Testis (tissue), 3 donors: ENCODE measurements around the gene NFKB1. TPM values are rescaled to one million over a fixed set of nuclear protein-coding genes. Genes with fewer than 3 reads are reported as not detected.

Source experiments
- DNase-seq: peaks from one replicate; pipeline ENCODE4 v3.0.0-alpha.2; 2019
- H3K27ac ChIP-seq, 2 donors: fragments of 200-600 bp; sonication (generic); one replicate each; pipeline ENCODE4 v1.5.1; 2019
- H3K27me3 ChIP-seq: fragments of 200-600 bp; sonication (generic); one replicate; pipeline ENCODE4 v1.5.1; 2019
- H3K36me3 ChIP-seq: fragments of 200-600 bp; sonication (generic); one replicate; pipeline ENCODE4 v1.5.1; 2017; ENCODE audit warnings: low read depth; ENCODE audit errors: missing control alignments
- H3K4me1 ChIP-seq: fragments of 200-600 bp; sonication (generic); one replicate; pipeline ENCODE4 v1.5.1; 2019
- H3K4me3 ChIP-seq, 2 donors: fragments of 200-600 bp; sonication (generic); one replicate each; pipeline ENCODE4 v1.5.1; 2017 to 2019
- H3K9me3 ChIP-seq: fragments of 200-600 bp; sonication (generic); one replicate; pipeline ENCODE4 v1.5.1; 2017
- CTCF ChIP-seq, 3 experiments: fragments of 450-650 bp in 2 of 3; fragments of 200-600 bp in 1 of 3; sonication (generic) in 1 of 3; IDR thresholded peaks; one replicate each; pipeline ENCODE4 v1.5.1; 2016 to 2019; ENCODE audit warnings: antibody characterized with exemption in 3 of 3, mild to moderate bottlenecking in 2 of 3, moderate library complexity in 1 of 3
- POLR2A ChIP-seq: fragments of 450-650 bp; IDR thresholded peaks from one replicate; pipeline ENCODE4 v1.6.1; 2017; ENCODE audit warnings: antibody characterized with exemption, mild to moderate bottlenecking, moderate library complexity
- WGBS, 2 donors: methylation state at CpG; one replicate each; pipeline ENCODE4 v1.1.5; 2018; 5-methylcytosine and 5-hydroxymethylcytosine counted together
- intact Hi-C: fragments of 100-400 bp; cut with DNase I; formaldehyde crosslinking; loops from one replicate; pipeline ENCODE4 v1.15.1; 2023; ENCODE audit warnings: low total_unique reads
- polyA plus RNA-seq: library from polyadenylated mRNA; stranded (reverse); fragments of 350-450 nt; fragmentation: Illumina TruSeq; extraction: RNeasy Lipid Tissue Mini Kit (QIAGEN cat#74804); gene quantifications from one replicate; pipeline ENCODE4 v1.2.3, GENCODE V29; 2014; ENCODE audit warnings: low read depth, low replicate concordance; ENCODE audit not compliant: insufficient read depth
- total RNA-seq, 2 donors: library from RNA; depleted of rRNA; stranded (reverse); fragments of >200 nt; gene quantifications; one replicate each; pipeline ENCODE4 v1.2.3, GENCODE V29; 2016

The NFKB1 gene
- total and polyA plus RNA-seq, 3 donors from 2014 or later, result 22.2 to 27.4 (median 24.6) TPM

- WGBS, 2 donors, result 92% methylated on average over 12 of the region's 12 CpGs
- TF ChIP-seq CTCF (IDR thresholded peaks at IDR 0.05), result no peak
- TF ChIP-seq POLR2A, result no peak
- no peak for DNase-seq
Observed at GRCh38 chr4:102543030-102543928, 42.1 kb downstream of the NFKB1 start.

GRCh38 chr4:102546635-102547034 is 45.5 kb downstream of the NFKB1 start:
- no peak overlapping the region for H3K27ac ChIP-seq
- H3K27me3 ChIP-seq, result no peaks in the 10 kb centered on the region
- H3K4me1 ChIP-seq, result no peaks in the 10 kb centered on the region
- no peak for DNase-seq
- no peaks in the 10 kb centered on the region for H3K9me3 ChIP-seq
- intact Hi-C loops, result no loop called here
- no peaks in the 10 kb centered on the region for H3K36me3 ChIP-seq
- TF ChIP-seq POLR2A (no peak), CTCF (IDR thresholded peaks at IDR 0.05) (no peak)
- H3K4me3 ChIP-seq, result no peak overlapping the region

More at GRCh38 chr4:102543030-102543928, 42.1 kb downstream of the NFKB1 start:
- Histone ChIP-seq H3K27ac (no peak overlapping the region), H3K4me1 (no peaks in the 10 kb centered on the region), H3K9me3 (no peaks in the 10 kb centered on the region), H3K4me3 (no peak overlapping the region), H3K27me3 (no peaks in the 10 kb centered on the region), H3K36me3 (no peaks in the 10 kb centered on the region)
- intact Hi-C loops, result no loop called here

- DNase-seq, result no peak
- Histone ChIP-seq H3K27ac (no peak overlapping the region), H3K4me3 (no peak overlapping the region), H3K9me3 (no peaks in the 10 kb centered on the region), H3K4me1 (peaks cover 2% of the 10 kb centered on the region), H3K27me3 (no peaks in the 10 kb centered on the region), H3K36me3 (no peaks in the 10 kb centered on the region)
- intact Hi-C loops, result no loop called here
- WGBS, 2 donors, result 100% methylated on average over 2 of the region's 2 CpGs
- TF ChIP-seq CTCF (IDR thresholded peaks at IDR 0.05) (no peak), POLR2A (no peak)
Observed at GRCh38 chr4:102547973-102548372, 46.8 kb downstream of the NFKB1 start.

GRCh38 chr4:102551958-102552565 is 50.9 kb downstream of the NFKB1 start:
- 88 to 97% methylated on average over 4 of the region's 4 CpGs for WGBS, 2 donors
- Histone ChIP-seq H3K4me1 (peaks cover 3% of the 10 kb centered on the region), H3K27ac (no peak overlapping the region), H3K9me3 (no peaks in the 10 kb centered on the region), H3K4me3 (no peak overlapping the region), H3K27me3 (no peaks in the 10 kb centered on the region), H3K36me3 (no peaks in the 10 kb centered on the region)
- no peak for DNase-seq
- TF ChIP-seq POLR2A (no peak), CTCF (IDR thresholded peaks at IDR 0.05) (no peak)
- intact Hi-C loops, result no loop called here
